Measurements from ENCODE around the gene PDHB.
"Not testable (repeated sequence)": the region's sequence is repeated elsewhere in the genome, so short reads cannot be mapped to it uniquely, and the experiment has no call there.

The PDHB gene

GRCh38 chr3:58433400-58434167 is at the start of gene PDHB:
Gene PDHB (minus strand): TSS chr3:58433832. CDS start chr3:58433809, 23 bp downstream.
- peak; percentile 41 to 72 for DNase-seq

GRCh38 chr3:58482917-58483636 is 49.4 kb upstream of the PDHB start:
- DNase-seq, result no peak

GRCh38 chr3:58480309-58480708 is 46.7 kb upstream of the PDHB start:
- no peak for DNase-seq

- no peak for DNase-seq
Measured at GRCh38 chr3:58478781-58479180, 45.1 kb upstream of the PDHB start.

GRCh38 chr3:58474967-58475578 is 41.4 kb upstream of the PDHB start:
- DNase-seq, result no peak

- DNase-seq, result no peak
Measured at GRCh38 chr3:58474348-58474911, 40.8 kb upstream of the PDHB start.

- DNase-seq, result no peak
Measured at GRCh38 chr3:58473275-58473674, 39.6 kb upstream of the PDHB start.

- no peak for DNase-seq
Measured at GRCh38 chr3:58471025-58471887, 37.6 kb upstream of the PDHB start.

- DNase-seq, result no peak
Measured at GRCh38 chr3:58470363-58471024, 36.9 kb upstream of the PDHB start.

GRCh38 chr3:58469096-58469495 is 35.5 kb upstream of the PDHB start:
- DNase-seq, result no peak

- no peak for DNase-seq
Measured at GRCh38 chr3:58466899-58467563, 33.4 kb upstream of the PDHB start.

GRCh38 chr3:58464866-58465265 is 31.2 kb upstream of the PDHB start:
- DNase-seq, result no peak

GRCh38 chr3:58463942-58464271 is 30.3 kb upstream of the PDHB start:
- DNase-seq, result no peak

GRCh38 chr3:58463181-58463941 is 29.7 kb upstream of the PDHB start:
- DNase-seq, result no peak

GRCh38 chr3:58462829-58463180 is 29.2 kb upstream of the PDHB start:
- no peak for DNase-seq

- DNase-seq, result no peak
Measured at GRCh38 chr3:58459160-58459559, 25.5 kb upstream of the PDHB start.

- DNase-seq, result no peak
Measured at GRCh38 chr3:58452176-58452575, 18.5 kb upstream of the PDHB start.

GRCh38 chr3:58441514-58442450 is 8.2 kb upstream of the PDHB start:
- no peak for DNase-seq

GRCh38 chr3:58440996-58441355 is 7.3 kb upstream of the PDHB start:
- not testable (repeated sequence) for DNase-seq

GRCh38 chr3:58437276-58437675 is 3.6 kb upstream of the PDHB start:
- DNase-seq, result not testable (repeated sequence)
